ENCODE data around the gene DHRS7B.
"Not testable (repeated sequence)": the region's sequence is repeated elsewhere in the genome, so short reads cannot be mapped to it uniquely, and the experiment has no call there.

The DHRS7B gene

DNA sequence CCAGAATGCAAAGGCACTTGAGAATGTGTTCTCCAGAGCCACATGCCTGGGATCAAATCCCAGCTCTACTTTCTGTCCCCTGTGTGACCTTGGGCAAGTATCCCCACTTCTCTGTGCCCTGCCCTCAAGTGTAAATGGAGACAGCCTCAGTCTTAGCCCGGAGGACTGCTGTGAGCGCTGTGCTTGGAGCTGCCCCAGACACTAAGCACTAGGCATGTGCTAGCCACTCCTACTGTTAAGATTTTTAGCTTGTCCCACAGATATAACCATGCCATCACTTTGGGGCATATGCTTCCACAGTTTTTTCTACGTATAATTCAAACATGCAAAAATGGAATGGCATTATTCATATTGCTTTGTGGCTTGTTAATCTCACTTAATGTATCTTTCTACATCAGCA, 57.8 kb downstream of the DHRS7B start:
- DNase-seq, result no peak

DNA sequence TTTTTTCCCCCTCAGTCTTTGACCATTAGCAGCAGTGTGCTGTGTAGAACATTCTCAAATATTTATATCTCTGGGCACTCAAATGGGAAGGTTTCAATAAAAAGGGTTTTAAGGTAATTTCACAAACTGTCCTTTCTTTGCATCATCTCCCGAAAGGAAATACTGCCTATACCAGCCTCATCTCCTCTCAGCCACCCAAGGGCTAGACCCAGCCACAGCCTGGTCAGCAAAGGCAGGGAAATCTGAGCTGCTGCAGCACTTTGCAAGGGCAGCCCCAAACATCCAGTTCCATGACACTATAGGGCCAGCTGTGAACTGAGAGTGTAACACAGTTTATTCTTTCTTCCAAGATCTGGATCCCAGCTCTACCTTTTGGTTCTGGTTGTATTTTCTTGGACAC, 58.3 kb downstream of the DHRS7B start:
- DNase-seq, result no peak

DNA sequence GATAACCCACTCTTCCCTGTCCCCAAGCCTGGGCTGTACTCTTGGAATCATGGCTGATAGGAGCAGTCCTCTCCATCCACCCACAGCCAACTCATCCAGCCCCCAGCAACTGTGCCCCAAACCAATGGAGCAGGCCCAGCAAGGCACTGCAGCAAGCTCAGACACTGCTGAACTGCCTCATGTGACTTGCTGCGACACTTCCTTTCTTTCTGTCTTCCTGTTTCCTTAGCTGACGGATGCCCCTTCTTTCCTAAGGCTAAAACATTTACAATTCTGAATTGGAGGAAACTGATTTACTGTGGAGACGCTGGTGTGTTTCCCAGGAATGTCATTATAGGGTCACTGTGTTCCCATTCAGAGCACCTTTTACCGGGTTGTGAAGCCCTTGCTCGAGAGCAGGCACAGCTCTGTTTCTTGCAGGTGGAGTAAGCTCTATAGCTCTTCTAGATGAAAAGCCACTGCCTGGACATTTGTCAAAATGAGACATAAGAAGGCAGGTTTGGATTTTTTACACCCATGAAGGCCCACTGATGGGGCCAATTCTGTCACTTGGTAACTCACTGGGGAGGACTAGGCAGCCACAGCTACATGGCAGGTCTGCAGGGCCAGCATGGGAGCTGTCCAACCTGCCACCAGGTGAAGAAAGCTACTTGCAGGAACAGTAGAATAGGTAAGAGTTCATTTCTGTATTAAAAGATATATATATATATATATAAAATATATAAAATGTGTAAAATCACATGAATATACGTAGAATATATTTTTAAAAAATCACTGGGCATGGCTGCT, 59.8 kb downstream of the DHRS7B start:
- no peak for DNase-seq

DNA sequence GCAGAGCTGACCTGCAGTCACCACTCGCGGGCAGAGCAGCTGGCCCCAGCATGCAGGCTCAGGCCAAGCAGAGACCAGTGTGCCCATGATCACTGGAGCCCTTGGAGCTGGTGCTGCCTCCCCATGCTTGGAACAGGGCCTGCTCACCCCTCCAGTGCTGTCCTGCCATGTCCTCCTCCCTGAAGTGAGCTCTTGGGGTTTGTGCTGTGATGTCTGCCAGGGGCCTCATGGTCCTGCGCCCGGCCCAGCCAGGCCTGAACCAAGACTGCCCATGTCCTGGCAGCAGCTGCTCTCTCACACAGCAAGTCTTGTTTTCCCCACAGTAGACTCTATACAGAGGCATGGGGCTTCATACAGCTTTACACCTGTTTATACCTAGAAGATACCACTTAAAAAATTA, 62.6 kb downstream of the DHRS7B start:
- DNase-seq, result no peak

DNA sequence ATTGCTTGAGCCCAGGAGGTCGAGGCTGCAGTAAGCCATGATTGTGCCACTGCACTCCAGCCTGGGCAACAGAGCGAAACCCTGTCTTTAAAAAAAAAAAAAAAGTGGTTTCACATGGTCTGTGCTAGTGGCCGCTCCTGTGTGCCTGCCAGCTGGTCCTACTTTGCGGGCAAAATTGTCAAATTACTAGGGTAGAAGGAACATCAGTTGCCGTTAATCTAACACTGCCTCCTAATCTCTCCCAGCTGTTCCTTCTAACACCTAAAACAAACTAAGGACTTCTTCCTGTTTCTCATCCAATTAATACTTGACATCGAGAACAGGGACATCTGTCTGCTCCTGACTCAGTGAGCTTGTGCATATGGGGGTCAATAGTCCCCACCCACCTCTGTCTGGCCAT, 63.3 kb downstream of the DHRS7B start:
- no peak for DNase-seq

DNA sequence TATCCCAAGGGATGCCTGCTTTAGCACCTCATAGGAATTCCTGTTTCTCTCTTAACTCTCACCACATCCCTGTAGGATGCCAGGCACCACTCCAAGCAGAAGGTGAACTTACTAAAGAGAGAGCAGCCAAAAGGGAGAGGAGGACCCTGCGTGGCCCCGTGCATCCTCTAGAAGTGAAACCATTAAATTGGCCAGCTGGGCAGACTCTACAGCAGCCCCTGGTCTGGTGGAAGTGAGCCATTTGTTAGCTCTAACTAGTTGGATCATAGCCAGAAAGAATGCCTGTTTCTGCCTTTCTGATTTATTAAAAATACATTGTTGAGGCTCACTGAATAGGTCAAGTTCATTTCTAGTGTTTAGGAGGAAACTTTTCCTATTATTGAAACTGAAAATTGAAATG, 64.9 kb downstream of the DHRS7B start:
- no peak for DNase-seq

DNA sequence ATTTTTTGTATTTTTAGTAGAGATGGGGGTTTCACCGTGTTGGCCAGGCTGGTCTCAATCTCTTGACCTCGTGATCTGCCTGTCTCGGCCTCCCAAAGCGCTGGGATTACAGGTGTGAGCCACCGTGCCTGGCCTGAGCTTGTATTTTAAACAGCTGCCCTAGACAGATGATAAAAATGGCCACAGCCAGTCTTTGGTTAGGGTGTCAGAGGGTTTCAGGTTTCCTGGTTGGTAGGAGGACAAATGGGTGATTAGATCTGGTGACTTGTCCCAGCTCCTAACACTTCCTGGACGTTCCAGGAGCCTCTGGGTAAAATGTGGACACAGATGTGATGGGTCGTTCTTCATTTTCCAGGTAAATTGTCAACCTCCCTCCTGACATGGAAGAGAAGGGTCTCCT, 65.7 kb downstream of the DHRS7B start:
- not testable (repeated sequence) for DNase-seq

DNA sequence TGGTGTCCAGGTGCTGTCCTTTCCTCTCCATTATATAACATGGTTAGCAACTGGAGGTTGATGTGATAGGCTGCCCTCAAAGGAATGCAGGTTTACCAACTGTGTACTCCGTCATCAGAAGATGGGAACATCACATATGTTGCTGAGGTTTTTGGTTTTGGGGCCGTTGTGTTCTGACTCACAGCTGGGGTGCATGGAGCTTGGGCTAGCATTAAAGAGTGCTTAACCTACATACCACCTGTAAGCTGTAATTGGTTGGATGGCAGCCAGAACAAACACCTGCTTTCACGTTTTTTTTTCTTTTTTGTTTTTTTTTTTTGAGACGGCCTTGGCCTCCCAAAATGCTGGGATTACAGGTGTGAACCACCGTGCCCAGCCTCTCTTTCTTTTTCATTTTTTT, 66.3 kb downstream of the DHRS7B start:
- DNase-seq, result no peak

DNA sequence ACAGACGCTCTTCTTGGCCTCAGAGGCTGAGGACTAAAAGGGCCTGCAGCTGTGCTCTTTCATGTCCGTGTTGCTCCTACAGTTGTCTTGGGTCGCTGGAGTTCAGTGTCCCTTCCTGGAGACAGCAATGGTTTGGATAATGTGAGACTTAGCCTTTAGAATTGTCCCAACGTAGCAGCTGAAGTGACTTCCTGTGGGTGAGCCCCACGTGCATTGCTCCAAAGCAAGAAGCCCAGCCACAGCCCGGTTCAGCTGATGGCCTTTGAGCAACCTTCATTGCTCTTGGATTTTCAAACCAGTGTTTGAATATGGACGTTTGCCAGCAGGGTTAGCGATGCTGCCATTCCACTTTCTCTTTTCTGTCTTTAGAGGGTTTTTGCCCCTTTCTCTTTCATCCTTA, 67.5 kb downstream of the DHRS7B start:
- DNase-seq, result no peak

DNA sequence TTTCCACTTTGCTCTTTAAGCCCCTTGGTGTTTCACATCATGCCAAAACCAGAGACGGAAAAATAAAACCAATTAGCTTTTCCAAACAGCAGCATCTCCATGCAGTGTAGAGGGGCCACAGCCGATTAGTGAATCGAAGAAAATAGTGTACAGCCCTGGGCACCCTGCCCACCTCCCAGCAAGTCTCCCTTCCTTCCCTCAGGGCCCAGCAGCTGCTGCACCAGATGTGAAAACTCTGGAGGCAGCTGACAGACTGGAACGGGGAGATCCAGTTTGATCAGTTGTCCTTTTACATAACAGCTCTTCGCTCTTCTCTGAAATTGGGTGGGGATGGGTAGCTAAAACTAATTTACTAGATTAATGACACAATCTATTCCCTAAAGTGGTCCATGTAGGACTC, 67.9 kb downstream of the DHRS7B start:
- no peak for DNase-seq

DNA sequence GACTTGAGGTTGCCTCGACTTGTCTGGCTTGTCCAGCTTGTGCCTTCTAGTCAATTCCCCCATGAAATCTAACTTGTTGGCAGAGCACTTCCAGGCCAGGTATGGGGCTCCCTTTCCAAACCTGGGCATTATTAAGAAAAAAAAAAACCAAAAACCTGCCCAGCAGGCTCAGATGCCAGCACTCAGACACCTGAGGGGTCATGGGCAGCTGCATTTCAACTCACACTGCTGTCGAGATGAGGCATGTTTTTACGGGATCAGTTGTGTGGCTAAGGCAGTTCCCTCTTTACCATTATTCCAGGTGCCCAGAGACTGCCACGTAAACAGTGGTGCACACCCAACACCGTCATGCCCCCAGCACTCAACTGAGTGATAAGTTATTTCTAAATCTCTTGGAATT, 69.4 kb downstream of the DHRS7B start:
- DNase-seq, result no peak

DNA sequence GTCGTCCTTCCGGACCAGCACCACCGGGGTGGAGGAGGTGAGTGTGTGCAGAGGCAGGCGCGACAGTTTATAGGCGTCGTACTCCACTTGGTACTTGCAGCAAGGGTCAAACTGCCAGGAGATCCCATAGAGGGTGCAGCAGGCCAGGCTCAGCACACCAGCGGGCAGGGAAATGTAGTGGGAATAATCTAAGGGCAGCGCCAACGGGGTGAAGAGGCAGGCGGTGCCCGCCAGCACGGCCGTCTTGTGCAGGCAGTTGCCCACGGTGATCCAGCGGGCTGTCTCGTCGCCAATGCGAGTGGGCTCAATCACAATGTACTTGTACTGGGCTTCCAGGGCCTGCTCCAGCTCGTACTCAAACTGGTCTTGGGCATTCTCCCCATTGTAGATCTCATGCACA, 71.6 kb downstream of the DHRS7B start:
- no peak for DNase-seq

DNA sequence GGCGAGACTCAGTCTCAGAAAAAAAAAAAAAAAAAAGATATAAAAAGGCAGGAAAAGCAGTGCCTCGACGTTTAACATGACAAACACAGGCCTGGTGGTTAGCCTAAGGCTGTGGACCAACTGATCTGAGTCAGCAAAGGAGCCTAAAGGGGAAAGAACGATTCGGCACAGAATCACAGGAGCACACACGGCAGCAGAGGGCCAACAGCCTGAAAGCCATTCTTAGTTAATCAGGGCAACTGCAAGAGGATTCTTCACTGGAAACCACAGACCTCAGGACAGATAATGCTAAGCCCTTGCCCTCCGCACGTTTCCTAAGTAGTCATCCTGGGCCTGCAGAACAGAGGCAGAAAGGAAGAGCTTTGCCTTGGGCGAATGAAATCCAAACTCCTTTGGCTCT, 72.5 kb downstream of the DHRS7B start:
- no peak for DNase-seq

DNA sequence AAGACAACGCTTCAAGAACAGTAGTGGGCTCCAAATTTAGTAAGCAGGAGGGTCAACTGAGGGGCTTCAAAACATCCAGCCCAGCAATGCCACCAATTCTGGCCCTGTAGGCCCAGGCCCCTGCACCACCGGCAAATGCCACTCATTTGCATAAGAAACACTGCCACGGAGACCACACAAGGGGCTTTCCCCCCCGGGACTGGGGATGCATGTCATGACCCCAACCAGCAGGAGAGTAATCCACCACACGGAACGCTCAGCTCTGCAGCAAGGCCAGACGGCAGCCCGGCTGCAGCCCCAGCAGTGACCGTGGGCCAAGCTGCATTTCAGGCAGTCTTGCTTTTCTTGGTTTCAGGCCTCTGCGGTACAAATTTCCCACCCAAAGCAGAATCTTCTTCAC, 73.1 kb downstream of the DHRS7B start:
- DNase-seq, result no peak

DNA sequence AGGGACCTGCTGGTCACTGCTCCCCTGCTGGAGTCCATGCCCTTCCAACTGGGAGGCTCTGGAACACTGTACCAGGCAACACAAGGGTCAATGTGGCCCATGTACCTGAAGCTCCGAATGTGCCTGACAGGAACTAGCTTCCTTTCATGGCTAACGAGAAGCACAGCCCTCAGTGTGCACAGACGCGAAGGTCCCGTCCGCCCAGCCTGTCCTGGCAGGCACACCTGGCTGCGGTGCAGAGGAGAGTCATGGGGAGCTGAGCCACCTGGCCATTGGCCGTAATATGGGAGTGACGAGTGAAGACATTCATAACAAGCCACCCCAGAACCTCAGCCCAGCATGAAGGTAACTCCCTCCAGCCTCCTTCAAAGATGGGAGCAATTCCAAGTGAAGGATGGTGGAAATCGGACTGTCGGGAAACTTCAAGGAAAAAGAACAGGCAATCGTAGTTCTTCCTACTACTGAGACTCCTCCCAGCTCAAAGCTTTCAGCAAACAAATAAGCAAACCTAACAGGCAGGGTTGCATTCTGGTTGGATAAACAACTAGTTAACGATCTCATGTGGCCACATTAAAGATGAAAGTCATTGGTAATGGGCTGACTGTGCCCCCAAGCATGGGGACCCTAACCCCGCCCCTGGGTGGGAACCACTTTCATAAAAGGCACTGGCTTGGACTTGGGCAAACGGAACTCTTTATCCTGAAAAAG, 74.0 kb downstream of the DHRS7B start:
- no peak for DNase-seq

DNA sequence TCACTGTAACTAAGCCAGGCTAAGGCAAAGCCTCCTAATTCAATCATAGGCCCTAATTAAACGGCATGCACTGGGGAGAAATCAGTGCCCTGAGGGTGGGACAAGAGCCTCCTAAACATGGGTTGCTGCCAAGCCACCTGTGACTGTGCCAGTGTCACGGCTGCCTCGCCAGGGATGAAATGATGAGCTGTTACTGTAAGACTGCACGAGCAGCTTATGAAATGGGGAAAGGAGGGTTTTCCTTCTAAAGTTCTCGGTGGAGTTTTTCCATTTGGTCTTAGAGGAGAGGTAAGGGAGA, 74.5 kb downstream of the DHRS7B start:
- DNase-seq, result no peak

DNA sequence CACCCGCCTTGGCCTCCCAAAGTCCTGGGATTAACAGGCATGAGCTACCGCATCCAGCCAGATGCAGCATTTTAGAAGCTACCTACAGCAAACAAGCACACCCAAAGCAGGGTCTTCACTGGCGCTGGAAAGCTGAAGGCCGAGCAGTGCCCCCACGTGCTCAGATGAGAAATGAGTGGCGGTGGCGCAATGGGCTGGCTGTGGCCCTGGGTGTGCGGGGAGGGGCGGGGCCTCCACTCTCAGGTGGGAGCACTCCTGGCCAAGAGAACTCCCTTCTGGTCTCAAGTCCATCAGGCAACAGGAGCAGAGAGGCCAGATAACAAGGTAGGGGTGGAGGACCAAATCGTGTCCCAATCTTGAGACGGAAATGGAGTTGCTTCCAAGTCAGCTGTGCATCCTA, 75.1 kb downstream of the DHRS7B start:
- no peak for DNase-seq

DNA sequence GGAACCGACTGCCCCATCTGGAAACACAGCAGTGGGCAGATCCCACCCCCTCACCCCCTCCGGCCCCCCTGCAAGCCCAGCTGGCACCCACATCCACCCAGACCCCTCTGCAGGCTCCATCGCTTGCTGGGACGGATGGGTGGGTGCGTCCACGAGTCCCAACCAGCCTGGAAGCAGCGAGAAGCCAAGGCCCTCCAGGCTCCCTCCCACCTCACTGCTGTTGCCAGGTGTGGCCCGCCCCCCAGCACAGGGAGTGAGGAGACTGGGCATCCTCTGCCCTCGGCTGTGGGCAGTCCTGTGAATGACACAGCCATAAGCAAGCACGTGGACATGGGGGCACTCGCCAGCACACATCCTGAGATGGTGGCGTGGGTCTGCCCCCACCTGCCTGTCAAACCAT, 75.7 kb downstream of the DHRS7B start:
- no peak for DNase-seq

DNA sequence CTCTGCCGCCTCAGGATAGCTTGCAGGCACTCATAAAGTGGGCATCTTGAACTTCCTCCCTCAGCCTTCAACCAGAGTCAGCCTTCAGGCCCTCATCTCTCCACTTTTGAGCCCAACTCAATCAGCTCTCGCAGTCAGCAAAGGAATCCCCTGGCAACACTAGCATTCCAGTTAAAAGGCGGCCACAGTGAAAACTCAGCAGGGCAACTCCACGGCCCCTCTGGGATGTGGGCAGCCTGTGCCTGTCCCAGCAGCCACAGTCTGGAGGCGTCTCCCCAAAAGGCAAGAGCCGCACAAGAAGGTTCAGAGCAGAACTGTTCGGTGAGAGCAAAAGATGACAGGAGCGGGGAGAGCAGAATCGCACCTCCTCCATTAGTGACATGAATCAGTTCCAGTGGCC, 78.2 kb downstream of the DHRS7B start:
- DNase-seq, result no peak

DNA sequence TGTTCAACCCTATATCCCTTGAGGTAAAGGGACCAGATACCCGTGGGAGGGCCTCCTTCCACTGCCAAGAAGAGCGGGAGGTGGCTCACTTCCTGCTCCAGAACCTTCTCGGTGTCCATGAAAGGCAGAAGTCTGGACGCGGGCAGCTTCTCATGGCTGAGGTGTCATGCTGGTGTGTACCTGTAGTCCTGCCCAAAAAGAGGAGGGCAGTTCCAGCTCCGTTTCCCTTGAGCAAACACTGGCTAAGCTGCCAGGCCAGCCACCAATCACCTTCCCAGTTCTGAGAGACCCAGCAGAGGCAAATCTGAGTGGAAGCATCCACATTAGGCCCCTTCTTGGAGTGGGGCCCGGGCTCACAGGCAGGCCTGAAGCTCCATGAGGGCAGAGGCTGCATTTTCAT, 81.6 kb downstream of the DHRS7B start:
- no peak for DNase-seq

DNA sequence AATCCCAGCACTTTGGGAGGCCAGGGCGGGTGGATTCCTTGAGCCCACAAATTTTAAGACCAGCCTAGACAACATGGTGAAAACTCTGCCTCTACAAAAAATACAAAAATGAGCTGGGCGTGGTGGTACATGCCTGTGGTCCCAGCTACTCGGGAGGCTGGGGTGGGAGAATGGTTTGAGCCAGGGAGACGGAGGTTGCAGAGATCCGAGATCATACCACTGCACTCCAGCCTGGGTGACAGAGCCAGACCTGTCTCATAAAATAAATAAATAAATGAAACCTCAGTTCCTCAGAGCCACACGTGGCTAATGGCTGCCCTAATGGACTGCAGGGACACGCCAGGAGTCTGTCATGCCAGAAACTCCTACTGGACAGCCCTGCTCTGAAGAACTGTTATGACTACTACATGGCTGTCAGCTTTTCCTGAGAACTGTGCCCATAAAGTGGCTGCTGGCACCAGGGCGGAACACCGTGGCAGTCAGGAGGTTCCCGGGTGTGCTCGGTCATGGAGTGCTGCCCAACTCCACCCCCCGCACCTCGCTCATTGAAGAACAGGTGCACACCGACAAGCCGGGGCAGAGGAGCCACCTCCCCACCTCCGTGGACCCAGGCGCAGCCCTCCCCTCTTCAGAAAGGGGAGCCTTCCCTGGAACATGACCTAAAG, 82.9 kb downstream of the DHRS7B start:
- no peak for DNase-seq

DNA sequence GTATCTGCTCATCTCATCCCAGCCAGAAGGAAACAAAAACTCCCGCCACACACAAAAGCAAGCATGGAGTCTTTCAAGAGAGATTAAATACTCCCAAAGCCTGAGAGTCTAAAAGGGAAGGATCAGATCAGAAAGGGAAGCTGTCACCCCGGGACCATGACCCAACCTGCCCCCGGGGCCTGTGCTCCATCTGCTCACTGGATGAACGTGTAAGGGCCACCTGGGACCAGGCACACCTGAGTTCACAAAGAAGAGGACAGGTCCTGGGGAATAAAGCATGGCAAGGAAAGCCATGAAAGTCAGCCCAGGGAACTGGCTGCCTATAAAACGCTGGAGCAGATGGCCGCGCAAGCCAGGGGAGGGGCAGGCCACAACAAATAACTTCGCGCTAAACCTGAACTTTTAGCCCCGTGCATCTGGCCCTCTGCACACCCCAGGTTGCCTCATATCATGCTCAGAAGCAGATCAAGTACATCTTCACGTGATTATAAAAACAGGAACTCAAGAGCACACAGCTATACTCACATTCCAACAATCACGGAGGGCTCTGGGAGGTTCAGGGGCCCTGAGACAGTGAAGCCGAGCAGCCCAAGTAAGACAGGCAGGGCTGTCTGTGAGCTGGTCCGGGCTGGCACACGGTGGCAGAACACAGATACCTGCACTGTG, 83.8 kb downstream of the DHRS7B start:
- DNase-seq, result no peak

DNA sequence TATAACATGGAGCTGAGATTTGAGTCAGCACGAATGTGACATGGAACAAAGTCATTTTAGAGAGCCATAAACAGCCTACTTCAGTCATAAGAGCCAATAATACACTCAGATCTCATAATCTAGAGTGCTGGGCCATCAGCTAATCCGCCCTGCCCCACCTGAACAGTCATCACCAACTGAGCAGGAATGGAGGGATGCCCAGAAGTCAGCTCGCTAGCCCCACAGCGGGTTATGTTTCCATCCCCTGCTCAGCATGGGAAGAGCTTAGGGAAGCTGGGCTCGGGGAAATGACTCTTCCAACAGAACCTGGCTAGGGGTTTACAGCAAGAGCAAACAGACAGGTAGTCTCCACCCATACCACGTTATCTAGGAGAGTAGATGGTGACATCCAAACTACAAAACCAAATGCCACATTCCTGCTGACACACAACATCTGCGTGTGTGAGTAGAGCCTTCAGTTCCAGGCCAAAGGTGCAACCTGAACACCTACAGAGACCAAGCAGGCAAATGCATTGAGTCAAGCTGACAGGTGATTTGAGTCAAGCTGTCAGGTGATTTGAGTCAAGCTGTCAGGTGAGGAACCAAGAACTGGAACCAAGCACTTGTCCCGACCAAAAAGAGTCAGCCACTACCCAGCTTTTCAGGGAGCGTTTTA, 85.2 kb downstream of the DHRS7B start:
- DNase-seq, result no peak
